Thyroid gland (tissue), 4 donors: ENCODE data around the gene CYP2W1. TPM values are rescaled to one million over a fixed set of nuclear protein-coding genes. Genes with fewer than 3 reads are reported as not detected.
"Not testable (repeated sequence)": the region's sequence is repeated elsewhere in the genome, so short reads cannot be mapped to it uniquely, and the experiment has no call there.

Experiments
- DNase-seq, 2 donors: peaks; one replicate each; pipeline ENCODE4 v3.0.0-alpha.2; 2019
- H3K27ac ChIP-seq, 3 donors: fragments of 200-600 bp; sonication (generic); 1 replicate in 2 of 3; 2 replicates in 1 of 3; pipeline ENCODE4 v1.5.1; 2016 to 2019; ENCODE audit warnings: mild to moderate bottlenecking in 1 of 3, moderate library complexity in 1 of 3
- H3K27me3 ChIP-seq: fragments of 200-600 bp; sonication (generic); one replicate; pipeline ENCODE4 v1.5.1; 2019
- H3K36me3 ChIP-seq, 2 donors: fragments of 200-600 bp; sonication (generic); one replicate each; pipeline ENCODE4 v1.5.1; 2016 to 2019
- H3K4me1 ChIP-seq, 2 donors: fragments of 200-600 bp; sonication (generic); one replicate each; pipeline ENCODE4 v1.5.1; 2017 to 2019
- H3K4me3 ChIP-seq, 3 donors: fragments of 200-600 bp; sonication (generic); replicated peaks in 1 of 3; 1 replicate in 2 of 3; 2 replicates in 1 of 3; pipeline ENCODE4 v1.5.1; 2016; ENCODE audit warnings: mild to moderate bottlenecking in 1 of 3
- H3K9me3 ChIP-seq: fragments of 200-600 bp; sonication (generic); one replicate; pipeline ENCODE4 v1.5.1; 2017
- POLR2A ChIP-seq, 2 donors: fragments of 450-650 bp; IDR thresholded peaks; one replicate each; pipeline ENCODE4 v1.6.1; 2017; ENCODE audit warnings: antibody characterized with exemption in 2 of 2, mild to moderate bottlenecking in 2 of 2, moderate library complexity in 1 of 2
- WGBS, 2 donors: methylation state at CpG; one replicate each; pipeline ENCODE4 v1.1.5; 2017; 5-methylcytosine and 5-hydroxymethylcytosine counted together
- intact Hi-C: fragments of 100-400 bp; cut with DNase I; formaldehyde crosslinking; loops from one replicate; pipeline ENCODE4 v1.15.1; 2023
- total RNA-seq, 4 donors: library from RNA; depleted of rRNA; stranded (reverse); fragments of >200 nt; gene quantifications; one replicate each; pipeline ENCODE4 v1.2.3, GENCODE V29; 2016
- TF ChIP-seq, protein P1 (sequence below), 6 experiments: fragments of 200-600 bp in 3 of 6; fragments of 450-650 bp in 3 of 6; sonication (generic) in 3 of 6; IDR thresholded peaks; one replicate each; pipeline ENCODE4 v1.5.1; 2016 to 2019; ENCODE audit warnings: antibody characterized with exemption in 6 of 6, mild to moderate bottlenecking in 2 of 6, inconsistent platforms in 1 of 6, moderate library complexity in 1 of 6

Gene CYP2W1
- total RNA-seq, 4 donors from 2014 or later: not detected

DNA sequence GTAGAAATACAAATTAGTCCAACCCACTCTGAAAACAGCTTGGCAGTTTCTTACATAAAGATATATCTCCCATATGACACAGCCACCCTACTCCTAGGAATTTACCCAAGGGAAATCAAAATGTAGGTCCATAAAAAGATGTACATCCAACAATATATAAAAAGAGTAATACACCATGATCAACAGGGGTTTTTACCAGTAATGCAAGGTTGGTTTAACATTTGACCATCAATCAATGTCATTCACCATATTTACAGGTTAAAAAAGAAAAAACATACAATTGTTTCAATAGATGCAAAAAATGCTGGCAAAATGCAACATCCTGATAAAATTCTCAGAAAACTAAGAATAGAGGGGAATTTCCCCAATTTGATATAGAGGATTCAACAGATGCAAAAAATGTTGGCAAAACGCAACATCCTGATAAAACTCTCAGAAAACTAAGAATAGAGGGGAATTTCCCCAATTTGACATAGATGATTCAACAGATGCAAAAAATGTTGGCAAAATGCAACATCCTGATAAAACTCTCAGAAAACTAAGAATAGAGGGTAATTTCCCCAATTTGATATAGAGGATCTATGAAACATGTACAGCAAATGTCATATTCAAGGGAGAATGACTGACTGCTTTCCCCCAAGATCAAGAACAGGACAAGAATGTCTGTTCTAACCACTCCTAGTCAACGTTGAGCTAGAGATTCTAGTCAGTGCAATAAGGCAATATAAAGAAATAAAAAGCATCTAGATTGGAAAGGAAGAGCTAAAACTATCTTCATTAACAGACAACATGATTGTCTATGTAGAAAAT lies 42.2 kb upstream of the CYP2W1 start:
- 63 to 64% methylated on average over 2 of the region's 2 CpGs for WGBS, 2 donors
- H3K4me1 ChIP-seq: peaks cover 15 to 18% of the 10 kb centered on the region in 2 donors
- no peaks in the 10 kb centered on the region for H3K27me3 ChIP-seq
- intact Hi-C loops: no loop called here
- H3K27ac ChIP-seq: no peak overlapping the region
- H3K9me3 ChIP-seq: no peaks in the 10 kb centered on the region
- TF ChIP-seq POLR2A (IDR thresholded peaks at IDR 0.05): no peak
- TF ChIP-seq, protein P1, sequence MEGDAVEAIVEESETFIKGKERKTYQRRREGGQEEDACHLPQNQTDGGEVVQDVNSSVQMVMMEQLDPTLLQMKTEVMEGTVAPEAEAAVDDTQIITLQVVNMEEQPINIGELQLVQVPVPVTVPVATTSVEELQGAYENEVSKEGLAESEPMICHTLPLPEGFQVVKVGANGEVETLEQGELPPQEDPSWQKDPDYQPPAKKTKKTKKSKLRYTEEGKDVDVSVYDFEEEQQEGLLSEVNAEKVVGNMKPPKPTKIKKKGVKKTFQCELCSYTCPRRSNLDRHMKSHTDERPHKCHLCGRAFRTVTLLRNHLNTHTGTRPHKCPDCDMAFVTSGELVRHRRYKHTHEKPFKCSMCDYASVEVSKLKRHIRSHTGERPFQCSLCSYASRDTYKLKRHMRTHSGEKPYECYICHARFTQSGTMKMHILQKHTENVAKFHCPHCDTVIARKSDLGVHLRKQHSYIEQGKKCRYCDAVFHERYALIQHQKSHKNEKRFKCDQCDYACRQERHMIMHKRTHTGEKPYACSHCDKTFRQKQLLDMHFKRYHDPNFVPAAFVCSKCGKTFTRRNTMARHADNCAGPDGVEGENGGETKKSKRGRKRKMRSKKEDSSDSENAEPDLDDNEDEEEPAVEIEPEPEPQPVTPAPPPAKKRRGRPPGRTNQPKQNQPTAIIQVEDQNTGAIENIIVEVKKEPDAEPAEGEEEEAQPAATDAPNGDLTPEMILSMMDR (IDR thresholded peaks at IDR 0.05): no peak
- DNase-seq: no peak
- H3K4me3 ChIP-seq: no peak overlapping the region
- H3K36me3 ChIP-seq: no peaks in the 10 kb centered on the region

DNA sequence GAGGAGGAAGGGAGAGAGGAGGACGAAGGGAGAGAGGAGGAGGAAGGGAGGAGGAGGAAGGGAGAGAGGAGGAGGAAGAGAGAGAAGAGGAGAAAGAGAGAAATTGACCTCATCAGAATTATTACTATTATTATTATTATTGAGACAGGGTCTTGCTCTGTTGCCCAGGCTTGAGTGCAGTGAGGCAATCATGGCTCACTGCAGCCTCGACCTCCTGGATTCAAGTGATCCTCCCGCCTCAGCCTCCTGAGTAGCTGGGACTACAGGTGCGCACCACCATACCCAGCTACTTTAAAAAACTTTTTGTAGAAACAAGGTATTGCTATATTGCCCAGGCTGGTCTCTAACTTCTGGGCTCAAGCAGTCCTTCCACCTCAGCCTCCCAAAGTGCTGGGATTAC lies 39.2 kb upstream of the CYP2W1 start:
- Histone ChIP-seq H3K4me1 (peaks cover 27% of the 10 kb centered on the region in 2 donors), H3K27ac (peak overlapping the region in 1 of 3 donors; percentile 99)
- intact Hi-C loops, H3K27me3 ChIP-seq, H3K36me3 ChIP-seq, H3K9me3 ChIP-seq, DNase-seq, H3K4me3 ChIP-seq: not testable (repeated sequence)
- 94 to 97% methylated on average over 4 of the region's 4 CpGs for WGBS, 2 donors

DNA sequence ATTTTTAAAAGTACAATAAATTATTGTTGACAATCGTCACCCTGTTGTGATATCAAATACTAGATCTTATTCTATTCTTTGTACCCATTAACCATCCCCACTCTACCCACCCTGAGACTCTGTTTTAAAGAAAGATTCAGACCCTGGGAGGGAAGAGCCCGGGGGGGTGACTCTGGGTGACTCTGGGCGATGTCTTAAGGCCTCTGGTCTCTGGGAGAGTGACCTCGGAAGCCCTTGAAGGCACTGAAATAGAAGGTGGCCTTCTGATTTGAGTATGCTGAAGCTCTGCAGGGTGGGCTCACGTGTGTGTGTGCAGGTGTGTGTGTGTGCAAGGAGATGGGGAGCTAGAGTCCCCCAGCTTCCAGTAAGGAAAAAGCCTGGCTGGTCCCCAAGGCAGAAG lies 38.2 kb upstream of the CYP2W1 start:
- 45 to 58% methylated on average over 5 of the region's 5 CpGs for WGBS, 2 donors
- peak overlapping the region; percentile 95 to 99 (median 98) for H3K27ac ChIP-seq
- TF ChIP-seq POLR2A (IDR thresholded peaks at IDR 0.05): no peak
- TF ChIP-seq, protein P1 (IDR thresholded peaks at IDR 0.05): no peak

DNA sequence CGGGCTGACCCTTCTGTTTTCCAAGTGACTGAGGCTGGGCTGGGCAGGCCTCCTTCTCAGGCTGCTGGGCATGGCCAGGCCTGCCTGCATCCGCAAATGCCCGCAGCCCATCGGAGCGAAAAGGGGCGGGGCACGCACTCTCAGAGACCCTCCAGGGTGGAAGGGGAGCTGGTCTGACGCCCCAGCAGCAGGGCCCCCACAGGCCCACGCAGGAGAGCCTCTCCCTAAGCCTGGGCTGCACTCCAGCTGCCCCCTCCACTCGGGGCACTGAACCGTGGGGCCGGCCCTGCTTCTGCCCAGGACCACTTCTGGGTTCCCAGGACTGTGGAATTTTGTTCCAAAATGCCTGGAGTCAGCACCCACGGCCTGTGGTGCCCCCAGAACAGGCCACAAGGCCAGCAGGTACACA lies 37.8 kb upstream of the CYP2W1 start:
- Histone ChIP-seq H3K36me3 (no peaks in the 10 kb centered on the region), H3K27ac (peak overlapping the region; percentile 95 to 99 (median 98)), H3K27me3 (no peaks in the 10 kb centered on the region), H3K9me3 (no peaks in the 10 kb centered on the region), H3K4me3 (no peak overlapping the region), H3K4me1 (peaks cover 27% of the 10 kb centered on the region in 2 donors)
- WGBS, 2 donors: 0 to 38% methylated on average over 1 to 9 of the region's 13 CpGs
- DNase-seq: peak; percentile 95 to 97
- TF ChIP-seq POLR2A (IDR thresholded peaks at IDR 0.05): no peak
- TF ChIP-seq, protein P1 (IDR thresholded peaks at IDR 0.05): no peak
- intact Hi-C loops: no loop called here

More for the DNA sequence above, 38.2 kb upstream of the CYP2W1 start:
- H3K4me3 ChIP-seq: no peak overlapping the region
- intact Hi-C loops: no loop called here
- H3K4me1 ChIP-seq: peaks cover 27% of the 10 kb centered on the region in 2 donors
- no peak for DNase-seq
- H3K9me3 ChIP-seq: no peaks in the 10 kb centered on the region
- no peaks in the 10 kb centered on the region for H3K36me3 ChIP-seq
- H3K27me3 ChIP-seq: no peaks in the 10 kb centered on the region

DNA sequence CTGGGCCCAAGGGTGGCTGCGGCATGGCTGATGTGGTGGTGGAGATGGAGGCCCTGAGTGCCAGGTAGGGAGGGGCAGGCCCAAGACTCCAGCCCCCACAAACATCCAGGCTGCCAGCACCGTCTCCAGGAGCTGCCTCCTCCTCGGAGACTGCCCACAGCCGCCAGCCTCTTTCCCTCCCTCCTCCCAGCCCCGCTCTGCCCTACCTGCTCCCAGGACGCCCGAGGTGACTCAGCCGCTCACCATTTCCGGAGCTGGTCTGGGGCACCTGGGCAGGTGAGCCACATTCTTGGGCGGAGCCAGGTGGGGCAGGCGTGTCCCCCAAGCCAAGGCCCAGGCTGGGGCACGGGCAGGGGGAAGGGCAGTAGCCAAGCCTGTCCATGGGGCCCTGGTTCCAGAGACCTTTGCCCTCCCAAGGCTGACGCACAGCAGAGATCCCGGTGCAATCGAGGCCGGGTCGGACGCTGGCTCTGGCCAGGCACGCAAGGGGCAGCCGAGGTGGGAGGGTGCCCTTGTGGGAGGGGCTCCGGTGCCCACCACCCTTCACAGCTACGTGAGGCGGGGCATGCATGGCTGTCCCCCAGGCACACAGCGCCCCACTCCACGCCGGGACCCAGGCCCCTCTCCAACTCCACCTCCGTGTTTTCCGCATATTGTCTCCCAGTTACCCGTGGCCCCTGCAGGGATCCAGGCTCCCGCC lies 37.3 kb upstream of the CYP2W1 start:
- WGBS, 2 donors: 52 to 59% methylated on average over 15 to 20 of the region's 30 CpGs

More for the DNA sequence above, 37.3 kb upstream of the CYP2W1 start:
- H3K27me3 ChIP-seq: no peaks in the 10 kb centered on the region
- intact Hi-C loops: no loop called here
- no peaks in the 10 kb centered on the region for H3K36me3 ChIP-seq
- peaks cover 27% of the 10 kb centered on the region in 2 donors for H3K4me1 ChIP-seq
- peak in 1 of 2 donors; percentile 74 for TF ChIP-seq POLR2A (IDR thresholded peaks at IDR 0.05)
- TF ChIP-seq, protein P1 (IDR thresholded peaks at IDR 0.05): peak in 1 of 6 experiments; percentile 3
- no peaks in the 10 kb centered on the region for H3K9me3 ChIP-seq
- H3K27ac ChIP-seq: peak overlapping the region; percentile 95 to 99 (median 98)
- peak overlapping the region in 1 of 3 donors; percentile 21 for H3K4me3 ChIP-seq
- peak; percentile 98 to 99 for DNase-seq
